ENCODE results near the gene HHIPL1.

GRCh38 chr14:99684410-99684934 lies 39.5 kb downstream of the HHIPL1 start:
- TF ChIP-seq CTCF (conservative IDR thresholded peaks at IDR 0.05; ENCODE audit: low read length) (no peak), EZH2phosphoT487 (IDR thresholded peaks at IDR 0.05; ENCODE audit: borderline replicate concordance, low read depth, low read length) (no peak)
